Vagina (tissue), 2 donors: ENCODE measurements around the gene SLC22A23. TPM values are rescaled to one million over a fixed set of nuclear protein-coding genes. Genes with fewer than 3 reads are reported as not detected.
"Not testable (repeated sequence)": the region's sequence is repeated elsewhere in the genome, so short reads cannot be mapped to it uniquely, and the experiment has no call there.

Experiments used
- DNase-seq, 2 donors: peaks; one replicate each; pipeline ENCODE4 v3.0.0-alpha.2; 2017; ENCODE audit errors: extremely low spot score in 2 of 2
- H3K27ac ChIP-seq: fragments of 200-600 bp; sonication (generic); one replicate; pipeline ENCODE4 v1.5.1; 2019
- H3K27me3 ChIP-seq: fragments of 200-600 bp; sonication (generic); one replicate; pipeline ENCODE4 v1.5.1; 2019
- H3K36me3 ChIP-seq, 2 donors: fragments of 200-600 bp; sonication (generic); one replicate each; pipeline ENCODE4 v1.5.1; 2017 to 2019
- H3K4me1 ChIP-seq: fragments of 200-600 bp; sonication (generic); one replicate; pipeline ENCODE4 v1.5.1; 2019
- H3K4me3 ChIP-seq, 2 donors: fragments of 200-600 bp; sonication (generic); 1 replicate in 1 of 2; 2 replicates in 1 of 2; pipeline ENCODE4 v1.5.1; 2016 to 2019
- H3K9me3 ChIP-seq: fragments of 200-600 bp; sonication (generic); one replicate; pipeline ENCODE4 v1.5.1; 2019
- CTCF ChIP-seq, 3 experiments: fragments of 450-650 bp in 2 of 3; fragments of 200-600 bp in 1 of 3; sonication (generic) in 1 of 3; IDR thresholded peaks; one replicate each; pipeline ENCODE4 v1.5.1; 2017 to 2019; ENCODE audit warnings: antibody characterized with exemption in 3 of 3, mild to moderate bottlenecking in 2 of 3, moderate library complexity in 2 of 3
- POLR2A ChIP-seq, 2 donors: fragments of 450-650 bp; IDR thresholded peaks; one replicate each; pipeline ENCODE4 v1.6.1; 2017; ENCODE audit warnings: antibody characterized with exemption in 2 of 2, mild to moderate bottlenecking in 2 of 2, moderate library complexity in 2 of 2
- POLR2AphosphoS5 ChIP-seq, 2 donors: sonication (generic); formaldehyde crosslinking; IDR thresholded peaks; one replicate each; pipeline ENCODE4 v1.9.0; 2017; ENCODE audit warnings: antibody characterized with exemption in 2 of 2, mild to moderate bottlenecking in 2 of 2, low read depth in 1 of 2; ENCODE audit not compliant: insufficient read depth in 1 of 2
- intact Hi-C: fragments of 100-400 bp; cut with DNase I; formaldehyde crosslinking; loops from one replicate; pipeline ENCODE4 v1.15.1; 2023
- total RNA-seq: library from RNA; depleted of rRNA; stranded (reverse); fragments of >200 nt; gene quantifications from one replicate; pipeline ENCODE4 v1.2.3, GENCODE V29; 2016

The SLC22A23 gene
- total RNA-seq, 1 donor from 2014 or later, result 40.5 TPM

- Histone ChIP-seq H3K36me3 (no peaks in the 10 kb centered on the region), H3K9me3 (no peaks in the 10 kb centered on the region), H3K4me1 (peaks cover 9% of the 10 kb centered on the region), H3K4me3 (no peak overlapping the region), H3K27ac (no peak overlapping the region), H3K27me3 (no peaks in the 10 kb centered on the region)
- intact Hi-C loops, result no loop called here
- TF ChIP-seq POLR2AphosphoS5 (IDR thresholded peaks at IDR 0.05; ENCODE audit: insufficient read depth in 1 of 2, low read depth in 1 of 2) (no peak), POLR2A (IDR thresholded peaks at IDR 0.05) (no peak), CTCF (IDR thresholded peaks at IDR 0.05) (no peak)
- no peak for DNase-seq
These were observed 211.6 kb downstream of the SLC22A23 start for GRCh38 chr6:3245216-3245615.

GRCh38 chr6:3244832-3245161 is 212.1 kb downstream of the SLC22A23 start:
- intact Hi-C loops, H3K9me3 ChIP-seq, H3K27me3 ChIP-seq, H3K4me3 ChIP-seq, H3K4me1 ChIP-seq, H3K27ac ChIP-seq, DNase-seq, H3K36me3 ChIP-seq: not testable (repeated sequence)

GRCh38 chr6:3244003-3244831 is 212.6 kb downstream of the SLC22A23 start:
- H3K27me3 ChIP-seq, result no peaks in the 10 kb centered on the region
- intact Hi-C loops, result no loop called here

GRCh38 chr6:3242768-3243167 is 214.1 kb downstream of the SLC22A23 start:
- TF ChIP-seq CTCF (IDR thresholded peaks at IDR 0.05) (no peak), POLR2A (IDR thresholded peaks at IDR 0.05) (no peak), POLR2AphosphoS5 (IDR thresholded peaks at IDR 0.05; ENCODE audit: insufficient read depth in 1 of 2, low read depth in 1 of 2) (no peak)
- Histone ChIP-seq H3K4me3 (no peak overlapping the region), H3K27me3 (no peaks in the 10 kb centered on the region), H3K27ac (no peak overlapping the region), H3K9me3 (no peaks in the 10 kb centered on the region), H3K36me3 (no peaks in the 10 kb centered on the region), H3K4me1 (peaks cover under 1% of the 10 kb centered on the region)
- intact Hi-C loops, result no loop called here
- DNase-seq, result no peak

More at GRCh38 chr6:3244003-3244831, 212.6 kb downstream of the SLC22A23 start:
- Histone ChIP-seq H3K4me3 (no peak overlapping the region), H3K9me3 (no peaks in the 10 kb centered on the region), H3K4me1 (peaks cover 9% of the 10 kb centered on the region), H3K27ac (no peak overlapping the region), H3K36me3 (no peaks in the 10 kb centered on the region)
- no peak for DNase-seq
- TF ChIP-seq POLR2A (IDR thresholded peaks at IDR 0.05) (no peak), CTCF (IDR thresholded peaks at IDR 0.05) (no peak), POLR2AphosphoS5 (IDR thresholded peaks at IDR 0.05; ENCODE audit: insufficient read depth in 1 of 2, low read depth in 1 of 2) (no peak)

GRCh38 chr6:3241745-3242144 is 215.1 kb downstream of the SLC22A23 start:
- intact Hi-C loops, H3K36me3 ChIP-seq, H3K27me3 ChIP-seq, H3K9me3 ChIP-seq, H3K27ac ChIP-seq, H3K4me1 ChIP-seq, H3K4me3 ChIP-seq, DNase-seq: not testable (repeated sequence)

GRCh38 chr6:3240595-3240994 is 216.3 kb downstream of the SLC22A23 start:
- no peak overlapping the region for H3K4me3 ChIP-seq
- DNase-seq, result no peak
- no peaks in the 10 kb centered on the region for H3K27me3 ChIP-seq
- H3K36me3 ChIP-seq, result no peaks in the 10 kb centered on the region
- H3K4me1 ChIP-seq, result no peaks in the 10 kb centered on the region
- TF ChIP-seq POLR2AphosphoS5 (IDR thresholded peaks at IDR 0.05; ENCODE audit: insufficient read depth in 1 of 2, low read depth in 1 of 2), result no peak
- no peak for TF ChIP-seq CTCF (IDR thresholded peaks at IDR 0.05)
- intact Hi-C loops, result no loop called here
- H3K27ac ChIP-seq, result no peak overlapping the region
- no peaks in the 10 kb centered on the region for H3K9me3 ChIP-seq
